Measurements from ENCODE around the gene TBCA. TPM values are rescaled to one million over a fixed set of nuclear protein-coding genes. Genes with fewer than 3 reads are reported as not detected.

TBCA gene
- total and polyA plus RNA-seq, 9 of the 15 experiments (the other 6 are each of a cell fraction or from before 2014, with no cell fraction given): 164 to 661 (median 334) TPM

DNA sequence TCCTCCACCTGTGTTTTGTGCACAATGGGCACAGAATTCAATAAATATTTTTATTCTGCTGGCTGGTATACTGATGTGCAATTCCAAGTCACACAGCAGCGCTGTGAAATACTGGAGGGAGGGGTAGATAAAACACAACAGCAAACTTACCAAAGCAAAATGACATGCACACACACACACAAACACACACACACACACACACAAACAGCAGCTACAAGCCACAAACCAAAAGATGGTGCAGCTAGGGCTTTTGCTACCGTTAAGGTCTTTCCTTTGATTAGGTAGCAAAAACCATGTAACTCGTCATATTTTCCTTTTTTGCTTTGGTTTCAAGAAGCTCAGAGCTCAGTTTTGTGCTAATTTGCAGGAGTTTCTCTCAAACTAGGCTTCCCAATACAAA is 1.8 kb upstream of the TBCA start:
- in situ Hi-C loops (cut with MboI) (no loop called here), intact Hi-C loops (cut with micrococcal nuclease) (no loop called here)
- FAIRE-seq (no peak), DNase-seq (ENCODE audit: extremely low read depth in 1 of 4, low spot score in 3 of 4) (no peak), ATAC-seq (no peak)
- Histone ChIP-seq H3K27me3 (ENCODE audit: control insufficient read depth in 2 of 2, insufficient read depth in 2 of 2, low read length in 2 of 2) (no peaks in the 10 kb centered on the region), H3K4me3 (no peak overlapping the region), H3K36me3 (ENCODE audit: control insufficient read depth, insufficient read depth, low read length) (peaks cover 12% of the 10 kb centered on the region), H2AFZ (ENCODE audit: low read depth, low read length) (peak overlapping the region; percentile 43), H3K27ac (ENCODE audit: extremely low read depth, low read depth, low read length) (no peak overlapping the region), H3K9me3 (replicated peaks; ENCODE audit: control insufficient read depth, insufficient read depth, low read depth, low read length) (no peaks in the 10 kb centered on the region), H3K9ac (ENCODE audit: insufficient read depth in 1 of 2, low read depth in 2 of 2, low read length in 2 of 2) (no peak overlapping the region), H3K9me1 (ENCODE audit: control insufficient read depth, insufficient read depth, low read length) (no peaks in the 10 kb centered on the region), H4K20me1 (replicated peaks; ENCODE audit: control insufficient read depth, insufficient read depth, low read length) (no peaks in the 10 kb centered on the region), H3K4me2 (ENCODE audit: insufficient read depth, low read length) (no peak overlapping the region), H3K79me2 (ENCODE audit: control insufficient read depth, insufficient read depth, low read length) (peaks cover 33% of the 10 kb centered on the region), H3K4me1 (replicated peaks in 1 of 2; ENCODE audit: control insufficient read depth in 2 of 2, insufficient read depth in 2 of 2, low read length in 2 of 2) (peaks cover 9 to 12% of the 10 kb centered on the region in 2 experiments; a peak in 3 of 5 replicates)
- BruUV-seq (replicated peaks): no TSS peak
- ChIA-PET POLR2A (interaction anchor here (0.7 kb wide), 3 partner anchors 9 to 61 kb away, joined by 3 to 4 read pairs (median 3); no protein-coding TSS in a partner anchor), CTCF (ENCODE audit: low intra/inter-chr PET ratio) (no interaction called here)
- WGBS (ENCODE audit: insufficient coverage, low coverage, missing lambda C conversion rate): 47% methylated on average over 3 of the region's 3 CpGs
- 0 out of 2 replicates have a peak, but pooled peaks have one; percentile 3 for TF ChIP-seq VEZF1 (CRISPR knock-in tag; IDR thresholded peaks at IDR 0.05)
- no peak for TF ChIP-seq ZNF551 (CRISPR knock-in tag; IDR thresholded peaks at IDR 0.05)

- FAIRE-seq (no peak), DNase-seq (ENCODE audit: extremely low read depth in 1 of 4, low spot score in 3 of 4) (no peak), ATAC-seq (no peak)
- Histone ChIP-seq H4K20me1 (replicated peaks; ENCODE audit: control insufficient read depth, insufficient read depth, low read length) (no peaks in the 10 kb centered on the region), H3K4me3 (no peak overlapping the region), H3K9me1 (ENCODE audit: control insufficient read depth, insufficient read depth, low read length) (no peaks in the 10 kb centered on the region), H2AFZ (ENCODE audit: low read depth, low read length) (no peak overlapping the region), H3K79me2 (ENCODE audit: control insufficient read depth, insufficient read depth, low read length) (peaks cover 38% of the 10 kb centered on the region), H3K9ac (ENCODE audit: insufficient read depth in 1 of 2, low read depth in 2 of 2, low read length in 2 of 2) (no peak overlapping the region), H3K36me3 (ENCODE audit: control insufficient read depth, insufficient read depth, low read length) (peaks cover 17% of the 10 kb centered on the region), H3K27ac (ENCODE audit: extremely low read depth, low read depth, low read length) (no peak overlapping the region), H3K4me1 (replicated peaks in 1 of 2; ENCODE audit: control insufficient read depth in 2 of 2, insufficient read depth in 2 of 2, low read length in 2 of 2) (peaks cover 9 to 15% of the 10 kb centered on the region in 2 experiments; a peak in 3 of 5 replicates), H3K4me2 (ENCODE audit: insufficient read depth, low read length) (no peak overlapping the region), H3K27me3 (ENCODE audit: control insufficient read depth in 2 of 2, insufficient read depth in 2 of 2, low read length in 2 of 2) (no peaks in the 10 kb centered on the region), H3K9me3 (replicated peaks; ENCODE audit: control insufficient read depth, insufficient read depth, low read depth, low read length) (no peaks in the 10 kb centered on the region)
- POLR2A ChIA-PET: no interaction called here
- in situ Hi-C loops (cut with MboI) (no loop called here), intact Hi-C loops (cut with micrococcal nuclease) (no loop called here)
- CTCF ChIA-PET (ENCODE audit: low intra/inter-chr PET ratio): no interaction called here
- BruUV-seq (replicated peaks): no TSS peak
- WGBS (ENCODE audit: insufficient coverage, low coverage, missing lambda C conversion rate): 93% methylated on average over 6 of the region's 11 CpGs
- TF ChIP-seq, protein P1, sequence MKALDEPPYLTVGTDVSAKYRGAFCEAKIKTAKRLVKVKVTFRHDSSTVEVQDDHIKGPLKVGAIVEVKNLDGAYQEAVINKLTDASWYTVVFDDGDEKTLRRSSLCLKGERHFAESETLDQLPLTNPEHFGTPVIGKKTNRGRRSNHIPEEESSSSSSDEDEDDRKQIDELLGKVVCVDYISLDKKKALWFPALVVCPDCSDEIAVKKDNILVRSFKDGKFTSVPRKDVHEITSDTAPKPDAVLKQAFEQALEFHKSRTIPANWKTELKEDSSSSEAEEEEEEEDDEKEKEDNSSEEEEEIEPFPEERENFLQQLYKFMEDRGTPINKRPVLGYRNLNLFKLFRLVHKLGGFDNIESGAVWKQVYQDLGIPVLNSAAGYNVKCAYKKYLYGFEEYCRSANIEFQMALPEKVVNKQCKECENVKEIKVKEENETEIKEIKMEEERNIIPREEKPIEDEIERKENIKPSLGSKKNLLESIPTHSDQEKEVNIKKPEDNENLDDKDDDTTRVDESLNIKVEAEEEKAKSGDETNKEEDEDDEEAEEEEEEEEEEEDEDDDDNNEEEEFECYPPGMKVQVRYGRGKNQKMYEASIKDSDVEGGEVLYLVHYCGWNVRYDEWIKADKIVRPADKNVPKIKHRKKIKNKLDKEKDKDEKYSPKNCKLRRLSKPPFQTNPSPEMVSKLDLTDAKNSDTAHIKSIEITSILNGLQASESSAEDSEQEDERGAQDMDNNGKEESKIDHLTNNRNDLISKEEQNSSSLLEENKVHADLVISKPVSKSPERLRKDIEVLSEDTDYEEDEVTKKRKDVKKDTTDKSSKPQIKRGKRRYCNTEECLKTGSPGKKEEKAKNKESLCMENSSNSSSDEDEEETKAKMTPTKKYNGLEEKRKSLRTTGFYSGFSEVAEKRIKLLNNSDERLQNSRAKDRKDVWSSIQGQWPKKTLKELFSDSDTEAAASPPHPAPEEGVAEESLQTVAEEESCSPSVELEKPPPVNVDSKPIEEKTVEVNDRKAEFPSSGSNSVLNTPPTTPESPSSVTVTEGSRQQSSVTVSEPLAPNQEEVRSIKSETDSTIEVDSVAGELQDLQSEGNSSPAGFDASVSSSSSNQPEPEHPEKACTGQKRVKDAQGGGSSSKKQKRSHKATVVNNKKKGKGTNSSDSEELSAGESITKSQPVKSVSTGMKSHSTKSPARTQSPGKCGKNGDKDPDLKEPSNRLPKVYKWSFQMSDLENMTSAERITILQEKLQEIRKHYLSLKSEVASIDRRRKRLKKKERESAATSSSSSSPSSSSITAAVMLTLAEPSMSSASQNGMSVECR (CRISPR knock-in tag; IDR thresholded peaks at IDR 0.05): no peak
- peak; percentile 83 for TF ChIP-seq PRDM10 (IDR thresholded peaks at IDR 0.05; ENCODE audit: partially characterized antibody)
These were observed 1.2 kb upstream of the TBCA start for GRCh38 chr5:77777281-77777892.
